Left lobe of liver (tissue), 2 donors: ENCODE measurements around the gene COL23A1. TPM values are rescaled to one million over a fixed set of nuclear protein-coding genes. Genes with fewer than 3 reads are reported as not detected.

Experiments used
- ATAC-seq: fragments of 200-7000 bp; cut with Tn5 transposase; one replicate; pipeline ENCODE4 v1.9.1; 2020; ENCODE audit warnings: mild to moderate bottlenecking, moderate library complexity
- DNase-seq: peaks from one replicate; pipeline ENCODE4 v3.0.0-alpha.2; 2020; ENCODE audit warnings: low spot score
- total RNA-seq: library from RNA; stranded (reverse); gene quantifications from one replicate; pipeline ENCODE4 v1.2.1, GENCODE V29; 2021
- donor health status: DM: no; HTN: no; CAD: no; lungs with moderate emphysema.
- donor health status: DM: no; HTN: yes; CAD: no.

Gene COL23A1
- total RNA-seq, 1 donor from 2014 or later, result 1.2 TPM

DNA sequence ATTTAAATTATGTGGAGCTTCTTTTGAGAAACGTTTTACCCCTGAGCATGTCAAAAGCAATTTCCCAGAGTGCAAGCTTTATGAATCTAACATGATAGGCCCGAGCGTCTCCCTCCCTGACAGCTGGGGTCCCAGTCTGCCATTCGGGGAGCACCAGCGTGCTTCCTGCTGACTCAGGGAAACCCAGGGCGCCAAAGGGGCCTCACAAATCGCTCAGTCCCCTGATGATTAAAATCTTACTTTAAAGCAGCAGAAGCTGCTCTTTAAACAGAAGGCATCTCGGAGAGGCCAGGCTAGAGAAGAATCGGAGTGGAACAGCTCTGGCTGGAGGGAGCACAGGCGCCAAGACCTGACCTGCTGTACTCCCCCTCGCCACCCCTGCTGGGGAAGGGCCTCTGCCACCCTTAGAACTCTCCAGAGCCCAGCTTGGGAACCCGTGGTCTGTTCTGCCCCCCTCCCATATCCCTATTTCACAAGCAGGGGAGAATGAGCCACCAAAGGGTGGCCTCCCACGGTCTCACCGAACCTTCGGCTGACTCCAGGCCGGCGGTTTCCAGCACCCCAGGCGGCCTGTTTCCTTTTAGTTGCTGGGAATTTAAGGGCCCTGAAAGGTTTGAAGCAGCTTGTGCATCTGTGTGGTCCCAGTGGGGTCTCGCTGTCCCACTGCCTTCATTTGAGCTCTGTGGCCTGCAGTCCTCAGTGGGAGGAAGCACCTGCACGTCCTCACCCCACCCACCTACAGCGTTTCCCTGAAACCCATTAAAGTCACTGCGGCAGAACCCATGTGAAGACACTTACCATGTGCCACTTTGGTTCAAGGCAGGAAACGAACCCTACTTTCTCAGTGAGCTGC, 147.6 kb downstream of the COL23A1 start:
- DNase-seq (peak; percentile 31), ATAC-seq (no peak)

DNA sequence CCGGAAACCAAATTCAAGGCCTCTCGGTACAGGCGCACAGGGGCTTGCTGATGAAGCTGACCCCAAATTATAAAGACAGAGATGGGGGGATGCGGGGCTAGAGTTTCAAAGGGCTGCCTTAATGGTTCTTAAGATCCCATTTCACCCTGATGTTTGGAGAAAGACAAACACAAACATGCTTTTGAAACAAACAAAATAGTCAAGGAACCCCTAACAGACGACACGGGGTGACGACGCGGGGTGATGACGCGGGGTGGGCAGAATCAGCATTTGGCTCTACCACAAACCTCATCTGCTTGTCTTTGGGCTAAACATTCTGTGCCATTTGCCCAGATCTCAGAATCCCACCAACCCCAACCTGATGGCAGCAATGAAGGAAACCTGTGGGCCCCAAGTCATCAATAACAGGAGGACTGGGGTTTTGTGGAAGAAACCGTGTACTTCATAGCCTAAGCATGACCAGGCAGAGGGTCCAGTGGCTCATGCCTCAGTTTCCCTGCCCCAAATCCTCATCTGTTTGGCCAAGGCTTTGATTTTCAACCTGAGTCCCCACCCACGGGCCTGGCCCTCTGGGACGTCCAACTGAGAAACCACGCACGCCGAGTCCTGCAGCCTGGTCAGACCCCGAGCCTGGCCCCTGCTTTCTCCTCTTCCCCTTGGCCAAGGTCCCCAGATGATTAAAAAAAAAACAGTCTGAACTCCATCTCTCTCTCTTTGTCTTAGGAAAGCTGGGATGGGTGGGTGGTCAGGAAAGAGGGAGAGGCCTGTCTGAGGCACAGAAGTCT, 148.5 kb downstream of the COL23A1 start:
- ATAC-seq (no peak), DNase-seq (peak; percentile 35)

- no peak for ATAC-seq
- peak; percentile 11 for DNase-seq
Observed at GRCh38 chr5:178440181-178440580, 150.0 kb downstream of the COL23A1 start.

DNA sequence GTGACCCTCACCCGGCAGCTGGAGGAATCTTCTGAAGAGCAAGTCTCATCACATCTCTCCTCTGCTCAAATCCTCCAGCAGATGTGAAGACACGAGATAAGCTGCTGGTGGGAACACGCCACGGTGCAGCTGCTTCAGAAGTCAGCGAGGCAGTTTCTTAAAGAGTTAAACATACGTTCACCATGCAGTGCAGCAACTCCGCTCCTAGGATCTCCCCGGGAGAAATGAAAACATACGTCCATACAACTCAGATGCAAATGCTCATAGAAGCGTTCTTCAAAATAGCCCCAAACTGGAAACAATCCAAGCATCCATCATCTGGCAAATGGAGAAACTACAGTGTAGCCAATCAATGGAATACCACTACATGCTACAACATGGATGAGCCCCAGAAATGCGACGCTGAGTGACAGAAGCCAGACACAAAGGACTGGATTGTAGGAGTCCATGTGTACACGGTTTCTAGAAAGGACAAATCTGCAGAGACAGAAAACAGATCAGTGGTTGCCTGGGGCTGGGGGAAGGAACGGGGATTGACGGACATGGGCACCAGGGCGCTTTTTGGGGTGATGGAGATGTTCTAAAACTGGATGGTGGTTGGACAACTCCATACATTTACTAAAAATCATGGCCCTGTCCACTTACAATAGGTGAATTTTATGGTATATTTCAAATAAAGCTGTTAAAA, 150.6 kb downstream of the COL23A1 start:
- DNase-seq, result peak; percentile 30
- ATAC-seq, result no peak

DNA sequence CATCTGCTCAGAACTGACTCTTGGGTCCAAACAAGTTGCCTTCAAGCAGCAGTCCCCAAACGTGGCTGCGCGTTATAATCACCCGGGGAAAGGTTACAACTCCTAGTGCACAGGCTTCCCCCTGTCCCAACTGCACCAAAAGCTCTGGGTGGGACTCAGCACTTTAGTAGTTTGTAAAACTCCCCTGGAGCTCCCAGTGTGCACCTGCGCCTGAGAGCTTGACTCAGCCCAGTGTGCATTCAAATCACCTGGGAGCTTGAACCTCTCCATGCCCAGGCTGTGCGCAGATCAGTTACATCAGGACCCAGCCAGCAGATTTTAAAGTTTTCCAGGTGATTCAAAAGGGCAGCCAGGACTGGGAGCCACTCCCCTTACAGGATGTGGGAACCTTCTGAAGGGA, 151.4 kb downstream of the COL23A1 start:
- no peak for ATAC-seq
- DNase-seq, result peak; percentile 27

DNA sequence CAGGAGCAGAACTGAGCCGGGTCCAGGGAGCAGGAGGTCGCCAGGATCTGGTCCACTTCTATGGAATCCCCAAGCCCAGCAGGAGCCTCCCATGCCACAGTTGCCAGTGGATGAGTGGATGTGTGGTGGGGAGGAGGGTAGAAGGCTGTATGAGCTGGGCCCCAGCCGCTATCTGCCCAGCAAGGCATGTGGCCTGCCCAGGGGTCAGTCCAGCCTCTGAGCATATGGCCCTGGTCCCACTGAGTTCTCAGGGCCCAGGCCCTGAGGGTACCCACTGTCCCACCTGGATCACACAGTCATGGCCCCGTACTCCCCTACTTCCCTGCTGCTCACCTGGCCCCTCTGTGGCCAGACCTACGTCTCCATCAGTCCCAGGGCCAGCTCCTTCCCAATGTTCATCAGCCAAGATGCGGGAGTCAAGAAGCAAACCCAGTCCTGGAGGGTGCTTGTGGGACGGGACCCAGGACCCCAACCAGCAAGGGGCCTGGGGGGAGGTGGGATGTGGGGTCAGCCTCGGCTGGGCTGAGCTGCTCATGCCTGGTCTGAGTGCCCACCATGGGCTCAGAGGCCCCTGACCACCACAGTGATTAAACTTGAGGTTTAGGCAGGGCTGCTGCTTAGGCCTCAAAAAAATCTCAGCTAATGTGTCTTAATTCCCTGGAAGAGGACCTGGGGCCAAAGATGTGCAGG, 152.7 kb downstream of the COL23A1 start:
- peak; percentile 33 for DNase-seq
- ATAC-seq, result no peak

DNA sequence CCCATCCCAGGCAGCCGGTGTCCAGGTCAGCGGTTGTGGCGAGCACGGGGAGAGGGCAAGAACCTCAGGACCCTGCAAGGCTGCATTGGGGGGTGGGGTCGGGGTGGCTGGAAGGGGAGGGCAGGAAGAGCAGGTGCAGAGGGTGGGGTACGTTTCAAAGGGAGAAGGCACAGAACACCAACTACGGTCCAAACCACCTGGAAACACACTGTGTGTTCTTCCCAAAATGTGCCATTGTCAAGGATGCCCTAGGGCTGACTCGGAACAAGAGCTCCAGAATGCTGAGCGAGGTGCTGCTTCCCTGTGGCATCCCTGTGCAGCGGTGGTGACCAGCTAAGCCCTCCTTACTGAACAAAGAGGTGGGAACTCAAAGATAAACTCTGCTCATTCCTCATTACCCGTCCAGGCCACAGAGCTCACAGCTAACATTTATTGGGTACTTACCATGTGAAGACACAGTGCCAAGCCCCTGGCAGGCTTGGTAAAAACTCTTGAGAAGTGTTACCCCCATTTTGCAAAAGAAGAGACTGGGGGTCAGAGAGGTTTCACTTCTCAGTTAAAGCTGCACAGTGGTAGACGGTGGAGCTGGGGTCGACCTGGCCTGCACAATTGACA, 153.8 kb downstream of the COL23A1 start:
- ATAC-seq, result no peak
- peak; percentile 22 for DNase-seq

DNA sequence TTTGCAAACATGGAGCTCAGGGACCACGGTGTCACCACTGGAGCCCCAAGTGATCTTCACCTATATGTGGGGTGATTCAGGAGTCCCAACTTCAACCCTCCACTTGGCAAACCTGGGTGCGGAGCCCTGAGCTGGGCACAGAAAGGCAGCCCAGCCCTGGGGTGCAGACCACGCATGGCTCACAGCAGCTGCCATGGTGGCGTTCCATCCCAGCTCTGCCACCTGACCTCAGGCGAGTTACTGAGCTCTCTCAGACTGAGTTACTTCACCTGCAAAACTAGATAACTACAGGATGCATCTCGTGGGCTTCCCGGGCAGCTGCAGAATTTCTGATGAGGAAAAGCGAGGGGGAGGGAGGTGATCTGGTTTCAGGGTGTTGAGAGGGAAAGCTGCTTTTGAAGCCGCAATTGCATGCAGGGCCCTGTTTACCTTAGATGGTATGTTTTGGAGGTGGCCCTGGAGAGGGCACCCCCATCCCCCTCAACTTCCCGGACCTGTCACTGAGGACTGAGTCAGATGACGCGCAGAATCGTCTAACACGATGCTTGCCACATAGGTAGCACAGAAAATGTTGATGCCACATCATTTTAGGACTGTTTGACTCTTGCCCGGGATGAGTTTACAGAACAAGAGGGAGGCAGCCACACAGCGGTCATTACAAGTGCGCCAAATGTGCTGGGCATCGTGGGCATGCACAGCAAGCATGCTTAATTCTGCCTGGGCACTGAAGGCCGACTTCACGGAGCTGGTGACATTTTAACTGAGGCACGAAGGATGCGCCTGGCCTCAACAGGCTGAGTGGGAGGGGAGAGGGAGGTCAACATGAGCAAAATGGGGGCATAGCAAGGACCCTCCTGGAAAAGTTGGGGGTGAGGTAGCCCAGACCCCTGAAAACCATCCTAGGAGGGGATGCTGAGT, 154.6 kb downstream of the COL23A1 start:
- DNase-seq (peak; percentile 31), ATAC-seq (no peak)

GRCh38 chr5:178434851-178435250, 155.3 kb downstream of the COL23A1 start:
- ATAC-seq, result no peak
- DNase-seq, result peak; percentile 47

GRCh38 chr5:178434016-178434761, 156.0 kb downstream of the COL23A1 start:
- DNase-seq (peak; percentile 42), ATAC-seq (no peak)

- ATAC-seq, result no peak
Observed at GRCh38 chr5:178433273-178433775, 156.9 kb downstream of the COL23A1 start.

DNA sequence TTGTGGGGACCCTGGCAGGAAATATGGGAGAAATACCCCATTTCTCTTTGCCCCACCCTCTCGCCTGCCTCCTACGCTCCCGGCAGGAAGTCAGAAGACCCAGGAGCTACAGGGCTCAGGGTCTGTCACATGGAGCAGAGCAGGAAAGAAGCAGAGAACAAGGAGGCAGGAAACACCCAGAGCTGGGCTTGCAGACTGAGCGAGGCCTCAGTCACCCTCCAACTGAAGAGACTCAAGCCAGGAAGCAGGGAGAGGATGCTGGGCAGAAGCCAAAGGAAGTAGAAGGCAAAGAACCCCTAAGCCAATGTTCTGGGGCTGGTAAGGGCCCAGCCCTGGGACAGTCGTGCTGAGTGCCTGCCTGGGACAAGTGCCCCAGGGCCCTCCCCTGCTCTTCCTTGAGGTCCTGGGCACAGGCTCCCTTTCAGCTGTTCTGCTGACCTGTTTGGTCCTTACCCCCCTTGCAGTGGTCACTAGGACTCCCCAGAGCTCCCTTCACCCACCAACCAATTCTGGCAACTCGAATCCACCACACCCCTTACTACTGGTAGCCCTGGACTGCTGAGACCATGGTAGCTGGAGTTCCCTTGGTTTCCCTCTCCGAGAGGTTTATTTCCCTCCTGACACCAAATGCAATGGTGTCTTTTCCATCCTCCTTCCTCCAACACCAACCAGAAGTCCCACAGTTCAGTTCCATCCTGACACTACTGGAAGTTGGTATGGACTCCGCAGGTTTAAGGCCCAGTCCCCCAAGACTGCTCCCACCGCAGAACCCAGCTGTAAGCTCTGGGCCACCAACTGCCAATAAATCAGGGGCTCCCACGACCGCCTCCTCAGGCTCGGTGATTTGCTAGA, 157.5 kb downstream of the COL23A1 start:
- peak; percentile 28 for ATAC-seq

More at GRCh38 chr5:178433273-178433775, 156.9 kb downstream of the COL23A1 start:
- DNase-seq, result peak; percentile 18

GRCh38 chr5:178431782-178432165, 158.4 kb downstream of the COL23A1 start:
- no peak for ATAC-seq
- no peak for DNase-seq

More for the DNA sequence above, 157.5 kb downstream of the COL23A1 start:
- DNase-seq, result peak; percentile 43

DNA sequence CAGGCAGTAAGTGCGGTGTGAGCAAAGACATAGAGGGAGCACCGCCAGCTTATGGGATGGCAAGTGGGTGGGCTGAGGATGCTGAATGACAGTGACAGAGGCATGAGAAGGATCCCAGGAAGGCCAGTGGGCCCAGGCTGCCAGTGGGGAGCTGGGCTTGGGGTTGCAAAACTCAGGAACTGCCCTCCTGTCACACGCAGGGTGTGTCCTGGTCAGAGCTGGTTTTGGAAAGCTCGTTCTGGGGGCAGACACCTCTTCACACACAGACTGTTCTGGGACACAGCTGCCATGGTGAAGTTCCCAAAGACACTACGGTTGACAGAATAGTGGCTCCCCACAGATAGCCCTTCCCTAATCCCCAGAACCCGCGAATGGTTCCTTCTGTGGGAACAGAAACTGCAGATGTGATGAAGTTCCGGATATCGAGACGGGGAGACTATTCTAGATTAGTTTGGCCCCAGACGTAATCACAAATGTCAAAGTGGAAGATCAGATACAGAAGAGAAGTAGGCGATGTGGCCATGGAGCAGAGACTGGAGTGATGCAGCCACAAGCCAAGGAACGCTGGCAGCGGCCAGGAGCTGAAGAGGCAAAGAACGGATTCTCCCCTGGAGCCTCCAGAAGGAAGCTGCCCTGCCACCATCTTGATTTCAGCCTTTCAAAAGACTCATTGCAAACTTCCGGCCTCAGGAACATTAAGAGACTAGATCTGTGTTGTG, 159.0 kb downstream of the COL23A1 start:
- no peak for ATAC-seq
- DNase-seq, result peak; percentile 29

DNA sequence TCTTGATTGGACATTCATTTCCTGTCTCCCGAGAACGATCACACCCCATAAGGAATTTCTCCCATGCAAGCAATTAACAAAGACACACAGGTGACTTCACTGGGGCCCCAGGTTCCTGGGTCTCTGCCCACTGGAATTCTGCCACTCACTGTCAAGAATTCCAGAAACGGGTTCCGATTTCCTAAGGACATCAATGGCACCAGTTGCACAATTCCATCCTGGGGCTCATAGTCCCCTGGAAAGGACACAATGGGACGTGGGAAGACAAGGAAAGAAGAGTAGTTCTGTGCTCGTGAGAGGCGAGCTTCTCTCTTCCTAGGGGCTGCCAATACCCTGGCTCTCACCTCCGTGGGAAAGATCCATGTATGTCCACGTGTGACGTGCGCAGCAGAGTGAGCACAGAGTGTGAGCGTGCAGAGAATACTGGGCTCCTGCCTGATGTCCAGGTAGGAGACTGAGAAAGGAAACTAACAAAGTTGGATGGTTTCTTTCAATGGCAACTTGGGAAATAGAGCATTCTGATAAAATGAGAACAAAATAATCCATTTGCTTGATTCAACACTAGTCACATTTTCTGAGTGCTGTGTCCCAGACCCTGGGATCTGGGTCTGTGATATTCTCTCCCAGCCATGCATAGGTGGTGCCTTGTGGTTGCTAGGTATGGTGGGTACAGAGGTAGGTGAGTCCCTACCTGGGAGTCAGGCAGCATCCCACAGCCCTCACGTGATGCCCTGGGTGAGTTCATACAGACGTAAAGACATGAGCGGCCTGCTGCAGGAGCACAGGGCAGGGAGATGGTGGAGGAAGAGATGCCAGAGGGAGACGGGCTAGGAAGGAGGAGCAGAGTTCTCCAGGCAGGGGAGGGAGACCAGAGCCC, 159.8 kb downstream of the COL23A1 start:
- DNase-seq, result peak; percentile 47

More for the DNA sequence above, 159.8 kb downstream of the COL23A1 start:
- peak; percentile 9 for ATAC-seq
